HG03378 (cell line): ENCODE measurements around the gene AMOT.

Source experiments
- ATAC-seq: cut with Tn5 transposase; IDR thresholded peaks from one replicate; pipeline ENCODE4 v1.9.1; 2021; ENCODE audit warnings: mild to moderate bottlenecking, moderate library complexity; ENCODE audit not compliant: unreplicated experiment

The AMOT gene

GRCh38 chrX:112802541-112802940, 38.1 kb downstream of the AMOT start:
- ATAC-seq: no peak

GRCh38 chrX:112800971-112801775, 39.5 kb downstream of the AMOT start:
- no peak for ATAC-seq

GRCh38 chrX:112799425-112799824, 41.2 kb downstream of the AMOT start:
- no peak for ATAC-seq

GRCh38 chrX:112798736-112799135, 41.9 kb downstream of the AMOT start:
- no peak for ATAC-seq

GRCh38 chrX:112789931-112790330, 50.7 kb downstream of the AMOT start:
- no peak for ATAC-seq

- no peak for ATAC-seq
These were observed 54.6 kb downstream of the AMOT start for GRCh38 chrX:112786076-112786475.

- ATAC-seq: no peak
These were observed 55.3 kb downstream of the AMOT start for GRCh38 chrX:112785344-112785743.

- ATAC-seq: no peak
These were observed 55.9 kb downstream of the AMOT start for GRCh38 chrX:112784692-112785091.

- ATAC-seq: no peak
These were observed 61.5 kb downstream of the AMOT start for GRCh38 chrX:112779139-112779538.

GRCh38 chrX:112774651-112775293, 65.9 kb downstream of the AMOT start:
- no peak for ATAC-seq

- ATAC-seq: no peak
These were observed 66.5 kb downstream of the AMOT start for GRCh38 chrX:112774142-112774541.

- no peak for ATAC-seq
These were observed 71.6 kb downstream of the AMOT start for GRCh38 chrX:112769034-112769433.

GRCh38 chrX:112768563-112768962, 72.1 kb downstream of the AMOT start:
- no peak for ATAC-seq

GRCh38 chrX:112766774-112767173, 73.9 kb downstream of the AMOT start:
- ATAC-seq: no peak

- peak; percentile 82 for ATAC-seq
These were observed 79.1 kb downstream of the AMOT start for GRCh38 chrX:112761242-112762207.

GRCh38 chrX:112760697-112761096, 79.9 kb downstream of the AMOT start:
- peak; percentile 71 for ATAC-seq

GRCh38 chrX:112759966-112760365, 80.7 kb downstream of the AMOT start:
- no peak for ATAC-seq

GRCh38 chrX:112759512-112759911, 81.1 kb downstream of the AMOT start:
- no peak for ATAC-seq

GRCh38 chrX:112757946-112758345, 82.7 kb downstream of the AMOT start:
- no peak for ATAC-seq

GRCh38 chrX:112753116-112753515, 87.5 kb downstream of the AMOT start:
- no peak for ATAC-seq

GRCh38 chrX:112751076-112751475, 89.6 kb downstream of the AMOT start:
- ATAC-seq: no peak
